ENCODE measurements around the gene CAPN5. TPM values are rescaled to one million over a fixed set of nuclear protein-coding genes. Genes with fewer than 3 reads are reported as not detected.

CAPN5 gene
- total RNA-seq, 1 experiment from 2014 or later: 27.4 TPM

GRCh38 chr11:77118086-77118485 lies 51.3 kb downstream of the CAPN5 start:
- ATAC-seq (no peak), DNase-seq (ENCODE audit: low spot score) (no peak)
- peaks cover 8% of the 10 kb centered on the region for H3K4me1 Mint-ChIP-seq
- no peaks in the 10 kb centered on the region for H3K9me3 Mint-ChIP-seq
- H3K36me3 Mint-ChIP-seq: peaks cover 3% of the 10 kb centered on the region; the same call in 1 of the 2 replicates
- POLR2A ChIA-PET: no interaction called here
- H3K27ac Mint-ChIP-seq: no peak overlapping the region
- H3K4me3 Mint-ChIP-seq: no peak overlapping the region
- CTCF ChIA-PET: interaction anchor here (1.2 to 8.2 kb wide), 2 partner anchors 11 to 22 kb away, joined by 3 to 86 read pairs; partner anchors contain the start of gene MYO7A
- H3K27me3 Mint-ChIP-seq (ENCODE audit: low read depth): no peaks in the 10 kb centered on the region
- TF ChIP-seq CREB1 (CRISPR knock-in tag; IDR thresholded peaks at IDR 0.05) (no peak), NR2C2 (CRISPR knock-in tag; IDR thresholded peaks at IDR 0.05) (no peak), PREB (CRISPR knock-in tag; IDR thresholded peaks at IDR 0.05; ENCODE audit: borderline replicate concordance) (no peak), MXD4 (CRISPR knock-in tag; IDR thresholded peaks at IDR 0.05; ENCODE audit: borderline replicate concordance) (no peak), PRRX2 (CRISPR knock-in tag; IDR thresholded peaks at IDR 0.05) (no peak), AR (CRISPR knock-in tag; IDR thresholded peaks at IDR 0.05) (no peak), ZNF425 (CRISPR knock-in tag; conservative IDR thresholded peaks at IDR 0.05) (no peak), JUN (CRISPR knock-in tag; IDR thresholded peaks at IDR 0.05) (no peak), E2F4 (CRISPR knock-in tag; IDR thresholded peaks at IDR 0.05; ENCODE audit: borderline replicate concordance, low read depth) (no peak), OVOL2 (CRISPR knock-in tag; IDR thresholded peaks at IDR 0.05; ENCODE audit: borderline replicate concordance) (no peak), ZNF219 (CRISPR knock-in tag; IDR thresholded peaks at IDR 0.05; ENCODE audit: borderline replicate concordance) (no peak), NFATC4 (CRISPR knock-in tag; IDR thresholded peaks at IDR 0.05) (no peak), IRF2 (CRISPR knock-in tag; IDR thresholded peaks at IDR 0.05; ENCODE audit: borderline replicate concordance, low read depth) (no peak), JAZF1 (CRISPR knock-in tag; IDR thresholded peaks at IDR 0.05) (no peak)
- TF ChIP-seq, protein P1, sequence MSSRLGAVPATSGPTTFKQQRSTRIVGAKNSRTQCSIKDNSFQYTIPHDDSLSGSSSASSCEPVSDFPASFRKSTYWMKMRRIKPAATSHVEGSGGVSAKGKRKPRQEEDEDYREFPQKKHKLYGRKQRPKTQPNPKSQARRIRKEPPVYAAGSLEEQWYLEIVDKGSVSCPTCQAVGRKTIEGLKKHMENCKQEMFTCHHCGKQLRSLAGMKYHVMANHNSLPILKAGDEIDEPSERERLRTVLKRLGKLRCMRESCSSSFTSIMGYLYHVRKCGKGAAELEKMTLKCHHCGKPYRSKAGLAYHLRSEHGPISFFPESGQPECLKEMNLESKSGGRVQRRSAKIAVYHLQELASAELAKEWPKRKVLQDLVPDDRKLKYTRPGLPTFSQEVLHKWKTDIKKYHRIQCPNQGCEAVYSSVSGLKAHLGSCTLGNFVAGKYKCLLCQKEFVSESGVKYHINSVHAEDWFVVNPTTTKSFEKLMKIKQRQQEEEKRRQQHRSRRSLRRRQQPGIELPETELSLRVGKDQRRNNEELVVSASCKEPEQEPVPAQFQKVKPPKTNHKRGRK (CRISPR knock-in tag; IDR thresholded peaks at IDR 0.05; ENCODE audit: borderline replicate concordance): no peak
- TF ChIP-seq, protein P2, sequence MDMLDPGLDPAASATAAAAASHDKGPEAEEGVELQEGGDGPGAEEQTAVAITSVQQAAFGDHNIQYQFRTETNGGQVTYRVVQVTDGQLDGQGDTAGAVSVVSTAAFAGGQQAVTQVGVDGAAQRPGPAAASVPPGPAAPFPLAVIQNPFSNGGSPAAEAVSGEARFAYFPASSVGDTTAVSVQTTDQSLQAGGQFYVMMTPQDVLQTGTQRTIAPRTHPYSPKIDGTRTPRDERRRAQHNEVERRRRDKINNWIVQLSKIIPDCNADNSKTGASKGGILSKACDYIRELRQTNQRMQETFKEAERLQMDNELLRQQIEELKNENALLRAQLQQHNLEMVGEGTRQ (CRISPR knock-in tag; IDR thresholded peaks at IDR 0.05): no peak
- TF ChIP-seq, protein P3, sequence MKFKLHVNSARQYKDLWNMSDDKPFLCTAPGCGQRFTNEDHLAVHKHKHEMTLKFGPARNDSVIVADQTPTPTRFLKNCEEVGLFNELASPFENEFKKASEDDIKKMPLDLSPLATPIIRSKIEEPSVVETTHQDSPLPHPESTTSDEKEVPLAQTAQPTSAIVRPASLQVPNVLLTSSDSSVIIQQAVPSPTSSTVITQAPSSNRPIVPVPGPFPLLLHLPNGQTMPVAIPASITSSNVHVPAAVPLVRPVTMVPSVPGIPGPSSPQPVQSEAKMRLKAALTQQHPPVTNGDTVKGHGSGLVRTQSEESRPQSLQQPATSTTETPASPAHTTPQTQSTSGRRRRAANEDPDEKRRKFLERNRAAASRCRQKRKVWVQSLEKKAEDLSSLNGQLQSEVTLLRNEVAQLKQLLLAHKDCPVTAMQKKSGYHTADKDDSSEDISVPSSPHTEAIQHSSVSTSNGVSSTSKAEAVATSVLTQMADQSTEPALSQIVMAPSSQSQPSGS (CRISPR knock-in tag; IDR thresholded peaks at IDR 0.05; ENCODE audit: borderline replicate concordance, low read depth): no peak
- TF ChIP-seq, protein P4, sequence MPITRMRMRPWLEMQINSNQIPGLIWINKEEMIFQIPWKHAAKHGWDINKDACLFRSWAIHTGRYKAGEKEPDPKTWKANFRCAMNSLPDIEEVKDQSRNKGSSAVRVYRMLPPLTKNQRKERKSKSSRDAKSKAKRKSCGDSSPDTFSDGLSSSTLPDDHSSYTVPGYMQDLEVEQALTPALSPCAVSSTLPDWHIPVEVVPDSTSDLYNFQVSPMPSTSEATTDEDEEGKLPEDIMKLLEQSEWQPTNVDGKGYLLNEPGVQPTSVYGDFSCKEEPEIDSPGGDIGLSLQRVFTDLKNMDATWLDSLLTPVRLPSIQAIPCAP (CRISPR knock-in tag; IDR thresholded peaks at IDR 0.05): no peak
- TF ChIP-seq, protein P5, sequence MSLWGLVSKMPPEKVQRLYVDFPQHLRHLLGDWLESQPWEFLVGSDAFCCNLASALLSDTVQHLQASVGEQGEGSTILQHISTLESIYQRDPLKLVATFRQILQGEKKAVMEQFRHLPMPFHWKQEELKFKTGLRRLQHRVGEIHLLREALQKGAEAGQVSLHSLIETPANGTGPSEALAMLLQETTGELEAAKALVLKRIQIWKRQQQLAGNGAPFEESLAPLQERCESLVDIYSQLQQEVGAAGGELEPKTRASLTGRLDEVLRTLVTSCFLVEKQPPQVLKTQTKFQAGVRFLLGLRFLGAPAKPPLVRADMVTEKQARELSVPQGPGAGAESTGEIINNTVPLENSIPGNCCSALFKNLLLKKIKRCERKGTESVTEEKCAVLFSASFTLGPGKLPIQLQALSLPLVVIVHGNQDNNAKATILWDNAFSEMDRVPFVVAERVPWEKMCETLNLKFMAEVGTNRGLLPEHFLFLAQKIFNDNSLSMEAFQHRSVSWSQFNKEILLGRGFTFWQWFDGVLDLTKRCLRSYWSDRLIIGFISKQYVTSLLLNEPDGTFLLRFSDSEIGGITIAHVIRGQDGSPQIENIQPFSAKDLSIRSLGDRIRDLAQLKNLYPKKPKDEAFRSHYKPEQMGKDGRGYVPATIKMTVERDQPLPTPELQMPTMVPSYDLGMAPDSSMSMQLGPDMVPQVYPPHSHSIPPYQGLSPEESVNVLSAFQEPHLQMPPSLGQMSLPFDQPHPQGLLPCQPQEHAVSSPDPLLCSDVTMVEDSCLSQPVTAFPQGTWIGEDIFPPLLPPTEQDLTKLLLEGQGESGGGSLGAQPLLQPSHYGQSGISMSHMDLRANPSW (CRISPR knock-in tag; conservative IDR thresholded peaks at IDR 0.05; ENCODE audit: low read depth): no peak
